NCI-H510A treated with DMSO at 0.1 percent for 48 hours (cell line): ENCODE results near the gene MXD1.

Experiments
- DNase-seq: peaks from one replicate; lab custom pipeline; 2025; lab: John Stamatoyannopoulos, UW

The MXD1 gene

GRCh38 chr2:69977186-69977585 is 62.3 kb downstream of the MXD1 start:
- no peak for DNase-seq

GRCh38 chr2:69977906-69978482 is 63.1 kb downstream of the MXD1 start:
- DNase-seq, result no peak

- no peak for DNase-seq
Measured at GRCh38 chr2:69979902-69980807, 65.2 kb downstream of the MXD1 start.

GRCh38 chr2:69983392-69983966 is 68.6 kb downstream of the MXD1 start:
- DNase-seq, result no peak

GRCh38 chr2:69985216-69985615 is 70.3 kb downstream of the MXD1 start:
- DNase-seq, result no peak

GRCh38 chr2:69985688-69986087 is 70.8 kb downstream of the MXD1 start:
- no peak for DNase-seq

GRCh38 chr2:69986691-69987090 is 71.8 kb downstream of the MXD1 start:
- no peak for DNase-seq

GRCh38 chr2:69988086-69988635 is 73.3 kb downstream of the MXD1 start:
- no peak for DNase-seq

- no peak for DNase-seq
Measured at GRCh38 chr2:69989009-69989408, 74.1 kb downstream of the MXD1 start.

GRCh38 chr2:69989441-69990105 is 74.7 kb downstream of the MXD1 start:
- DNase-seq, result no peak
